ENCODE measurements around the gene BBS9. TPM values are rescaled to one million over a fixed set of nuclear protein-coding genes. Genes with fewer than 3 reads are reported as not detected.

The BBS9 gene
- total RNA-seq, 1 experiment from 2014 or later: 4.7 TPM

DNA sequence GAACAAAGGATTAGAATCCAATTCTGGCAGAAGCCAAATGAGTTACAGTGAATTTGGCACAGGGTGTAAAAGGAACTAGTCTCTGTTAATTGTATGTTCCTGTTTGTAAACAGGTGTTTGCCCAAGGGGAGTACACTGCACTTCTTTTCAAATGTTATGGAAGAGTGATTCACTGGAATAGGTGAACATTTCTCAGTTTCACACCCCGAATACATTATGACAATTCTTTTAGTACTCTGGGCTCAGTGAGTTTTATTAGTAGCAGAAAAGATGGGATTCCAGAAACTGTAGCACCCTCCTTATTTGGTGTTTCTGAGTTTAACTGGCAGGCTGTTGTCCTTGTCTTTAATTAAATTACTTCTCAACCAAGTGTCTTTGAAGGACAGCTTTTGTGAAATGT, 329.2 kb downstream of the BBS9 start:
- Mint-ChIP-seq H3K4me3 (ENCODE audit: unreplicated experiment) (no peak overlapping the region), H3K36me3 (ENCODE audit: insufficient read depth, unreplicated experiment) (no peaks in the 10 kb centered on the region), H3K9me3 (ENCODE audit: unreplicated experiment) (no peaks in the 10 kb centered on the region), H3K4me1 (ENCODE audit: low read depth, unreplicated experiment) (no peaks in the 10 kb centered on the region), H3K27me3 (ENCODE audit: insufficient read depth, unreplicated experiment) (no peaks in the 10 kb centered on the region), H3K27ac (ENCODE audit: unreplicated experiment) (no peak overlapping the region)
- TF ChIP-seq CTCF (IDR thresholded peaks at IDR 0.05; ENCODE audit: insufficient read depth in 1 of 2, low read depth in 1 of 2, low read length in 1 of 2, severe bottlenecking in 1 of 2, unreplicated experiment in 1 of 2): no peak
- ChIA-PET POLR2A (no interaction called here), CTCF (interaction anchor here (1.1 kb wide), 1 partner anchor 474 kb away, joined by 5 read pairs; no protein-coding TSS in a partner anchor)
- Histone ChIP-seq H3K4me1 (no peaks in the 10 kb centered on the region), H3K27me3 (replicated peaks; ENCODE audit: control insufficient read depth, insufficient read depth, low read length) (no peaks in the 10 kb centered on the region), H3K9me3 (no peaks in the 10 kb centered on the region), H3K4me3 (ENCODE audit: low read depth, low read length) (no peak overlapping the region), H3K36me3 (ENCODE audit: control insufficient read depth, insufficient read depth, low read length) (no peaks in the 10 kb centered on the region)
- intact Hi-C loops (cut with micrococcal nuclease; ENCODE audit: unreplicated experiment): no loop called here
- no peak for DNase-seq
- BruUV-seq (replicated peaks): no TSS peak

DNA sequence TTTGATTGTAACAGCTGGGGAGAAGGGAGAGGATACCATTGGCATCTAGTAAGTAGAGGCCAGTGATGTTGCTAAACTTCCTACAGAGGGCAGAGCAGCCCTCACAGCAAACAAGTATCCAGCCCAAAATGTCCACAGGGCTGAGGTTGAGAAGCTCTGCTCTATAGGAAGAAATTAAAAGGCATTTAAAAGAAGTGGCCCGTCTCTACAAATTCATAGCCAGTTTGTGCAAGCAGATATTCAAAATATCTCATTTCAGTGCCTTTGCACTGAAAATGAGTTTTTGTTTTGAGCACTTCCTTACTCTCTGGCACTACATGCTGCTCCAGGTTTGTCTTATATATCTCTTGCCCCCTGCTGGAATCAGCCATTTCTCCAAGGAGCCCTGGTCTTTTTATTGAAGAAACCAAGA, 330.0 kb downstream of the BBS9 start:
- Histone ChIP-seq H3K36me3 (ENCODE audit: control insufficient read depth, insufficient read depth, low read length) (no peaks in the 10 kb centered on the region), H3K4me3 (ENCODE audit: low read depth, low read length) (no peak overlapping the region), H3K27me3 (replicated peaks; ENCODE audit: control insufficient read depth, insufficient read depth, low read length) (no peaks in the 10 kb centered on the region), H3K9me3 (no peaks in the 10 kb centered on the region), H3K4me1 (no peaks in the 10 kb centered on the region)
- Mint-ChIP-seq H3K4me3 (ENCODE audit: unreplicated experiment) (no peak overlapping the region), H3K4me1 (ENCODE audit: low read depth, unreplicated experiment) (no peaks in the 10 kb centered on the region), H3K27me3 (ENCODE audit: insufficient read depth, unreplicated experiment) (no peaks in the 10 kb centered on the region), H3K36me3 (ENCODE audit: insufficient read depth, unreplicated experiment) (no peaks in the 10 kb centered on the region), H3K9me3 (ENCODE audit: unreplicated experiment) (no peaks in the 10 kb centered on the region), H3K27ac (ENCODE audit: unreplicated experiment) (no peak overlapping the region)
- ChIA-PET POLR2A (no interaction called here), CTCF (interaction anchor here (1.1 kb wide), 1 partner anchor 473 kb away, joined by 5 read pairs; no protein-coding TSS in a partner anchor)
- DNase-seq: peak in 1 of 2 experiments; percentile 20
- intact Hi-C loops (cut with micrococcal nuclease; ENCODE audit: unreplicated experiment): loop anchor here (1.0 kb wide), 3 partner anchors 125 to 274 kb away; no protein-coding TSS in a partner anchor
- no TSS peak for BruUV-seq (replicated peaks)
- peak; percentile 51 to 64 for TF ChIP-seq CTCF (IDR thresholded peaks at IDR 0.05; ENCODE audit: insufficient read depth in 1 of 2, low read depth in 1 of 2, low read length in 1 of 2, severe bottlenecking in 1 of 2, unreplicated experiment in 1 of 2)

GRCh38 chr7:33463131-33463530, 333.8 kb downstream of the BBS9 start:
- Mint-ChIP-seq H3K9me3 (ENCODE audit: unreplicated experiment) (no peaks in the 10 kb centered on the region), H3K36me3 (ENCODE audit: insufficient read depth, unreplicated experiment) (no peaks in the 10 kb centered on the region), H3K27ac (ENCODE audit: unreplicated experiment) (no peak overlapping the region), H3K4me3 (ENCODE audit: unreplicated experiment) (no peak overlapping the region), H3K4me1 (ENCODE audit: low read depth, unreplicated experiment) (no peaks in the 10 kb centered on the region), H3K27me3 (ENCODE audit: insufficient read depth, unreplicated experiment) (no peaks in the 10 kb centered on the region)
- POLR2A ChIA-PET: no interaction called here
- no peak overlapping the region for H3K4me3 ChIP-seq (ENCODE audit: low read depth, low read length)
- intact Hi-C loops (cut with micrococcal nuclease; ENCODE audit: unreplicated experiment): no loop called here
- no peak for TF ChIP-seq CTCF (IDR thresholded peaks at IDR 0.05; ENCODE audit: insufficient read depth in 1 of 2, low read depth in 1 of 2, low read length in 1 of 2, severe bottlenecking in 1 of 2, unreplicated experiment in 1 of 2)
- CTCF ChIA-PET: no interaction called here
- no peaks in the 10 kb centered on the region for H3K9me3 ChIP-seq
- no TSS peak for BruUV-seq (replicated peaks)
- H3K36me3 ChIP-seq (ENCODE audit: control insufficient read depth, insufficient read depth, low read length): no peaks in the 10 kb centered on the region
- DNase-seq: no peak
- no peaks in the 10 kb centered on the region for H3K4me1 ChIP-seq
- H3K27me3 ChIP-seq (replicated peaks; ENCODE audit: control insufficient read depth, insufficient read depth, low read length): no peaks in the 10 kb centered on the region
